Measurements from ENCODE around the gene KRTAP1-1. TPM values are rescaled to one million over a fixed set of nuclear protein-coding genes. Genes with fewer than 3 reads are reported as not detected.

Gene KRTAP1-1
- total RNA-seq, 1 donor from 2014 or later: not detected

GRCh38 chr17:40992666-40993065 lies 48.6 kb downstream of the KRTAP1-1 start:
- DNase-seq (no peak), ATAC-seq (no peak)
- intact Hi-C loops (cut with micrococcal nuclease): no loop called here

Other genes starting within 250 kb of the KRTAP1-1 start
- gene KRT28, start 241.5 kb downstream of the KRTAP1-1 start, total RNA-seq: not detected
- gene KRT10, start 218.8 kb downstream of the KRTAP1-1 start, total RNA-seq: 51.3 TPM
- gene KRT12, start 174.2 kb downstream of the KRTAP1-1 start, total RNA-seq: not detected
- gene KRT20, start 156.2 kb downstream of the KRTAP1-1 start, total RNA-seq: not detected
- not detected for gene KRT23, start 103.8 kb downstream of the KRTAP1-1 start, total RNA-seq
- not detected for gene KRT39, start 74.5 kb downstream of the KRTAP1-1 start, total RNA-seq
- not detected for gene KRT40, start 57.1 kb downstream of the KRTAP1-1 start, total RNA-seq
- gene KRTAP3-3, start 47.3 kb downstream of the KRTAP1-1 start, total RNA-seq: not detected
- gene KRTAP3-2, start 41.5 kb downstream of the KRTAP1-1 start, total RNA-seq: not detected
- gene KRTAP3-1, start 32.3 kb downstream of the KRTAP1-1 start, total RNA-seq: not detected
- not detected for gene KRTAP1-5, start 14.2 kb downstream of the KRTAP1-1 start, total RNA-seq
- gene KRTAP1-4, start 11.3 kb downstream of the KRTAP1-1 start, total RNA-seq: not detected
- not detected for gene KRTAP1-3, start 6.6 kb downstream of the KRTAP1-1 start, total RNA-seq
- gene KRTAP2-1, start 5.9 kb upstream of the KRTAP1-1 start, total RNA-seq: not detected
- gene KRTAP2-2, start 13.8 kb upstream of the KRTAP1-1 start, total RNA-seq: not detected
- gene KRTAP2-3, start 18.7 kb upstream of the KRTAP1-1 start, total RNA-seq: not detected
- not detected for gene KRTAP2-4, start 24.4 kb upstream of the KRTAP1-1 start, total RNA-seq
- gene KRTAP4-7, start 42.7 kb upstream of the KRTAP1-1 start, total RNA-seq: not detected
- not detected for gene KRTAP4-8, start 56.7 kb upstream of the KRTAP1-1 start, total RNA-seq
- gene KRTAP4-16, start 60.8 kb upstream of the KRTAP1-1 start, total RNA-seq: not detected
- not detected for gene KRTAP4-9, start 63.9 kb upstream of the KRTAP1-1 start, total RNA-seq
- not detected for gene KRTAP4-11, start 76.9 kb upstream of the KRTAP1-1 start, total RNA-seq
- not detected for gene KRTAP4-12, start 82.7 kb upstream of the KRTAP1-1 start, total RNA-seq
- gene KRTAP4-6, start 99.1 kb upstream of the KRTAP1-1 start, total RNA-seq: not detected
- gene KRTAP4-5, start 108.4 kb upstream of the KRTAP1-1 start, total RNA-seq: not detected
- not detected for gene KRTAP4-4, start 119.3 kb upstream of the KRTAP1-1 start, total RNA-seq
- not detected for gene KRTAP4-3, start 126.8 kb upstream of the KRTAP1-1 start, total RNA-seq
- gene KRTAP4-2, start 136.8 kb upstream of the KRTAP1-1 start, total RNA-seq: not detected
- not detected for gene KRTAP4-1, start 143.5 kb upstream of the KRTAP1-1 start, total RNA-seq
- not detected for gene KRTAP9-1, start 148.4 kb upstream of the KRTAP1-1 start, total RNA-seq
- not detected for gene KRTAP9-2, start 185.2 kb upstream of the KRTAP1-1 start, total RNA-seq
- gene KRTAP9-3, start 191.0 kb upstream of the KRTAP1-1 start, total RNA-seq: not detected
- gene KRTAP9-8, start 196.5 kb upstream of the KRTAP1-1 start, total RNA-seq: not detected
- gene KRTAP9-4, start 208.2 kb upstream of the KRTAP1-1 start, total RNA-seq: not detected
- not detected for gene KRTAP9-9, start 213.9 kb upstream of the KRTAP1-1 start, total RNA-seq
- not detected for gene KRTAP9-6, start 223.9 kb upstream of the KRTAP1-1 start, total RNA-seq
- not detected for gene KRTAP9-7, start 234.2 kb upstream of the KRTAP1-1 start, total RNA-seq